H9 (cell line): Measurements from ENCODE around the gene CLPSL2. TPM values are rescaled to one million over a fixed set of nuclear protein-coding genes. Genes with fewer than 3 reads are reported as not detected.

Experiments used
- DNase-seq: peaks from one replicate; pipeline ENCODE4 v3.0.0-alpha.2; 2017
- H2AFZ ChIP-seq: one replicate; pipeline ENCODE4 v1.6.1; 2013; ENCODE audit warnings: mild to moderate bottlenecking, low read length, control low read depth, moderate library complexity
- H2AK5ac ChIP-seq: 2 replicates; pipeline ENCODE4 v1.6.1; 2013; ENCODE audit warnings: low read length, control low read depth, mixed read lengths; ENCODE audit not compliant: insufficient read length
- H2BK120ac ChIP-seq: one replicate; pipeline ENCODE4 v1.6.1; 2013; ENCODE audit warnings: low read depth, mild to moderate bottlenecking, low read length, control low read depth, inconsistent platforms; ENCODE audit not compliant: poor library complexity, severe bottlenecking
- H2BK12ac ChIP-seq: 2 replicates; pipeline ENCODE4 v1.6.1; 2013; ENCODE audit warnings: low read length, control low read depth, mixed read lengths, low read depth; ENCODE audit not compliant: insufficient read length
- H2BK15ac ChIP-seq: 2 replicates; pipeline ENCODE4 v1.6.1; 2013; ENCODE audit warnings: low read depth, low read length, control low read depth
- H2BK20ac ChIP-seq: one replicate; pipeline ENCODE4 v1.6.1; 2013; ENCODE audit warnings: low read depth, mild to moderate bottlenecking, low read length, control low read depth, inconsistent platforms; ENCODE audit not compliant: poor library complexity, severe bottlenecking
- H2BK5ac ChIP-seq: 2 replicates; pipeline ENCODE4 v1.6.1; 2013; ENCODE audit warnings: low read length, control low read depth, mixed read lengths; ENCODE audit not compliant: insufficient read length
- H3K14ac ChIP-seq: 2 replicates; pipeline ENCODE4 v1.6.1; 2013; ENCODE audit warnings: low read length, control low read depth; ENCODE audit not compliant: insufficient read depth
- H3K18ac ChIP-seq: 2 replicates; pipeline ENCODE4 v1.6.1; 2013; ENCODE audit warnings: low read depth, mild to moderate bottlenecking, mixed read lengths, low read length, control low read depth; ENCODE audit not compliant: insufficient read length
- H3K23ac ChIP-seq: 2 replicates; pipeline ENCODE4 v1.6.1; 2013; ENCODE audit warnings: low read length, control low read depth, mixed read lengths, low read depth; ENCODE audit not compliant: insufficient read length
- H3K23me2 ChIP-seq: 2 replicates; pipeline ENCODE4 v1.6.1; 2013; ENCODE audit warnings: low read depth, mild to moderate bottlenecking, mixed read lengths, low read length, control low read depth; ENCODE audit not compliant: insufficient read length, poor library complexity, severe bottlenecking
- H3K27ac ChIP-seq: 2 replicates; pipeline ENCODE4 v1.5.1; 2013; ENCODE audit warnings: low read length, control low read depth, mixed read lengths, low read depth; ENCODE audit not compliant: insufficient read length
- H3K27me3 ChIP-seq: 2 replicates; pipeline ENCODE4 v1.6.1; 2013; ENCODE audit warnings: low read length, control low read depth, inconsistent platforms; ENCODE audit not compliant: insufficient read depth
- H3K4ac ChIP-seq: 2 replicates; pipeline ENCODE4 v1.6.1; 2013; ENCODE audit warnings: low read depth, mild to moderate bottlenecking, control low read depth, inconsistent platforms, low read length, moderate library complexity
- H3K4me1 ChIP-seq: 2 replicates; pipeline ENCODE4 v1.6.1; 2013; ENCODE audit warnings: low read length, control low read depth, inconsistent platforms; ENCODE audit not compliant: insufficient read depth
- H3K4me2 ChIP-seq: 2 replicates; pipeline ENCODE4 v1.6.1; 2013; ENCODE audit warnings: low read length, control low read depth, mixed read lengths; ENCODE audit not compliant: insufficient read length, insufficient read depth
- H3K56ac ChIP-seq: 2 replicates; pipeline ENCODE4 v1.6.1; 2013; ENCODE audit warnings: low read depth, mild to moderate bottlenecking, mixed read lengths, low read length, control low read depth; ENCODE audit not compliant: insufficient read length
- H3K79me1 ChIP-seq: 2 replicates; pipeline ENCODE4 v1.6.1; 2013; ENCODE audit warnings: low read depth, mild to moderate bottlenecking, moderate library complexity, low read length, control low read depth, inconsistent platforms; ENCODE audit not compliant: insufficient read depth, poor library complexity, severe bottlenecking
- H3K79me2 ChIP-seq: 2 replicates; pipeline ENCODE4 v1.6.1; 2013; ENCODE audit warnings: low read length, control low read depth, inconsistent platforms; ENCODE audit not compliant: insufficient read depth
- H3K9ac ChIP-seq: 2 replicates; pipeline ENCODE4 v1.6.1; 2013; ENCODE audit warnings: low read length, control low read depth, mixed read lengths; ENCODE audit not compliant: insufficient read length; ENCODE audit errors: extremely low read depth
- H3K9me3 ChIP-seq: one replicate; pipeline ENCODE4 v1.6.1; 2013; ENCODE audit warnings: low read depth, low read length, inconsistent platforms; ENCODE audit not compliant: control insufficient read depth
- H3T11ph ChIP-seq: one replicate; pipeline ENCODE4 v1.6.1; 2013; ENCODE audit warnings: mild to moderate bottlenecking, low read length, control low read depth, inconsistent platforms
- H4K20me1 ChIP-seq: one replicate; pipeline ENCODE4 v1.6.1; 2013; ENCODE audit not compliant: control insufficient read depth, insufficient read length, insufficient read depth
- H4K5ac ChIP-seq: 2 replicates; pipeline ENCODE4 v1.6.1; 2013; ENCODE audit warnings: low read depth, mild to moderate bottlenecking, mixed read lengths, low read length, control low read depth; ENCODE audit not compliant: insufficient read length
- H4K8ac ChIP-seq: replicated peaks from 2 replicates; pipeline ENCODE4 v1.6.1; 2013; ENCODE audit warnings: low read length, control low read depth, mixed read lengths, low read depth; ENCODE audit not compliant: insufficient read length
- H4K91ac ChIP-seq: 2 replicates; pipeline ENCODE4 v1.6.1; 2013; ENCODE audit warnings: low read depth, mild to moderate bottlenecking, moderate library complexity, mixed read lengths, low read length, control low read depth; ENCODE audit not compliant: insufficient read length
- H3K27ac Mint-ChIP-seq, 3 experiments: 2 replicates in 2 of 3; 3 replicates in 1 of 3; pipeline ENCODE4 v1.8.0; 2020 to 2021; ENCODE audit warnings: mixed read lengths in 3 of 3, mild to moderate bottlenecking in 1 of 3, moderate library complexity in 1 of 3
- H3K27me3 Mint-ChIP-seq: 2 replicates; pipeline ENCODE4 v1.8.0; 2021; ENCODE audit warnings: low read depth, mild to moderate bottlenecking, moderate library complexity, mixed read lengths
- H3K36me3 Mint-ChIP-seq, 3 experiments: 2 replicates in 2 of 3; 3 replicates in 1 of 3; pipeline ENCODE4 v1.8.0; 2020 to 2021; ENCODE audit warnings: low read depth in 3 of 3, mixed read lengths in 3 of 3; ENCODE audit not compliant: insufficient read depth in 1 of 3
- H3K4me1 Mint-ChIP-seq, 2 experiments: 2 replicates each; pipeline ENCODE4 v1.8.0; 2020; ENCODE audit warnings: mixed read lengths in 2 of 2
- H3K4me3 Mint-ChIP-seq, 2 experiments: 2 replicates in 1 of 2; 3 replicates in 1 of 2; pipeline ENCODE4 v1.8.0; 2020 to 2021; ENCODE audit warnings: mild to moderate bottlenecking in 2 of 2, mixed read lengths in 2 of 2, moderate library complexity in 1 of 2
- H3K9me3 Mint-ChIP-seq, 2 experiments: 2 replicates in 1 of 2; 3 replicates in 1 of 2; pipeline ENCODE4 v1.8.0; 2020; ENCODE audit warnings: mild to moderate bottlenecking in 2 of 2, mixed read lengths in 2 of 2, moderate library complexity in 1 of 2
- CTCF ChIP-seq: fragments of 200-600 bp; sonication (generic); conservative IDR thresholded peaks from 3 replicates; pipeline ENCODE4 v1.8.0; 2021; ENCODE audit warnings: antibody characterized with exemption, mild to moderate bottlenecking
- total RNA-seq: library from RNA; stranded (reverse); gene quantifications from 2 replicates; pipeline ENCODE4 v1.2.1, GENCODE V29; 2021

CLPSL2 gene
- total RNA-seq, 1 experiment from 2014 or later: 4.4 TPM

DNA sequence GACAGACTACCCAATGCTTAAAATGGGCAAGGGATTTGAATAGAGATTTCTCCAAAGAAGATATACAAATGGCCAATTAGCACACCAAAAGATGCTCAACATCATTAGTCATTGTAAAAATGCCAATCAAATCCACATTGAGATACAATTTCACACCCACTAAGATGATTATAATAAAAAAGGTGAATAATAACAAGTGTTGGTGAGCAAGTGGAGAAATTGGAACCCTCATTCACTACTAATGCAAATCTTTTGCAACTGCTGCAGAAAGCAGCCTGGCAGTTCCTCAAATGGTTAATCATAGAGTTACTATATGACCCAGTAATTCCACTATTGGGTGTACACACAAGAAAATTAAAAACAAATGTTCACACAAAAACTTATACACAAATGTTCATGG is 41.1 kb downstream of the CLPSL2 start:
- H4K20me1 ChIP-seq: no peaks in the 10 kb centered on the region
- Mint-ChIP-seq H3K4me1 (no peaks in the 10 kb centered on the region), H3K4me3 (no peak overlapping the region), H3K9me3 (peaks cover 11 to 13% of the 10 kb centered on the region in 2 experiments), H3K27me3 (no peaks in the 10 kb centered on the region), H3K36me3 (no peaks in the 10 kb centered on the region; a peak in 2 of 7 replicates), H3K27ac (no peak overlapping the region)
- no peak overlapping the region for H2BK12ac ChIP-seq
- no peak overlapping the region for H4K5ac ChIP-seq
- TF ChIP-seq CTCF: no peak
- no peak overlapping the region for H2BK120ac ChIP-seq
- no peak overlapping the region for H2BK20ac ChIP-seq
- no peaks in the 10 kb centered on the region for H3K23me2 ChIP-seq
- no peaks in the 10 kb centered on the region for H3K27me3 ChIP-seq
- H3K4ac ChIP-seq: no peak overlapping the region
- no peak overlapping the region for H3T11ph ChIP-seq
- no peak overlapping the region for H3K4me2 ChIP-seq
- H3K18ac ChIP-seq: no peak overlapping the region
- H2BK15ac ChIP-seq: no peak overlapping the region
- H3K27ac ChIP-seq: no peak overlapping the region
- no peaks in the 10 kb centered on the region for H3K79me1 ChIP-seq
- H3K9ac ChIP-seq: no peak overlapping the region
- H3K9me3 ChIP-seq: no peaks in the 10 kb centered on the region
- no peak overlapping the region for H2AK5ac ChIP-seq
- no peak overlapping the region for H2AFZ ChIP-seq
- no peak for DNase-seq
- H3K4me1 ChIP-seq: no peaks in the 10 kb centered on the region
- no peak overlapping the region for H2BK5ac ChIP-seq
- H3K56ac ChIP-seq: no peak overlapping the region
- H3K23ac ChIP-seq: no peak overlapping the region
- H4K91ac ChIP-seq: no peak overlapping the region
- no peaks in the 10 kb centered on the region for H3K79me2 ChIP-seq
- no peak overlapping the region for H3K14ac ChIP-seq
- no peak overlapping the region for H4K8ac ChIP-seq
